ENCODE measurements around the gene ADGRB2. TPM values are rescaled to one million over a fixed set of nuclear protein-coding genes. Genes with fewer than 3 reads are reported as not detected.

Gene ADGRB2
- total and polyA plus RNA-seq, 2 of the 4 experiments (the other 2 are of a cell fraction), result 2.2 to 11.9 TPM

DNA sequence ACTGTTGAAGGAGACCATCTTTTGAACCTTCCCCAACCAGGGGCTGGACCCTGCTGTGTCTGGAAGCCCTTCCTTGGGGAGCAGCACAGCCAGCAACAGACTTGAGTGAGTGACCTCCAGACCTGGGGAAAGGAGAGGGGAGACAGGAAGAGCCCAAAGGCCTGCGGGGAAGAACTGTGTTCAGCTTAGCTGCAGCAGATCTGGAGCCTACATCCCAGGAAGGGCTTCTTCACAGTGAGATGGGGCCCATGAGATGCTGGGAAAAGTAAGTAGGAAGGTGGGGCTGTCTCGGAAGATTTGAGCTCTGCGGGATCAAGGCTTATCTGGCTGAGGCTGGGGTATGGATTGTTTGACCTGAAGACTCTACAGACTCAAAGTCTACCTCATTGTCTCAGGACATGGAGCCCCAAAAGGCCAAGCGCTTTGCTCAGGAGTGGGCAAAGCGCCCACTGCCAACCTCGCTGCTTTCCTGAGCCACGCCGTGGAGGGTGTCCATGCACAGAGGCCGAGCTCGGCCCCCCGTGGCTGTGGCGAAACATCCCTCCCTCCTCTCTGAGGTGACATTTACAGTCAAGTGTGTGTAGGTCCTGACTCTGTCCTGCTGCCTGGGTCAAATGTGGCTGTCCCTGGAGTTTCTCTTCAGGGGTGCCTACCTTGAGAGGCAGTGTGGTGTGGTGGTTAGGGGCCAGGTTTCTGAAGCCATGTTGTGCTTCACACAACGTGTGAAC lies 27.2 kb upstream of the ADGRB2 start:
- Histone ChIP-seq H2AK5ac (ENCODE audit: low read depth, low read length) (no peak overlapping the region), H3K18ac (ENCODE audit: low read depth, low read length) (no peak overlapping the region), H3K4ac (ENCODE audit: low read depth, low read length) (no peak overlapping the region), H2BK15ac (ENCODE audit: low read depth, low read length) (no peak overlapping the region), H4K91ac (ENCODE audit: insufficient read depth, low read depth, low read length) (no peak overlapping the region), H3K36me3 (ENCODE audit: control insufficient read depth, insufficient read depth, low read length) (peaks cover under 1% of the 10 kb centered on the region; the same call in 1 of the 2 replicates), H2AK9ac (replicated peaks; ENCODE audit: low read depth, low read length, poor library complexity) (no peak overlapping the region), H2BK20ac (ENCODE audit: low read depth, low read length) (no peak overlapping the region), H3K9ac (ENCODE audit: low read depth, low read length) (no peak overlapping the region), H2BK120ac (ENCODE audit: low read depth, low read length) (no peak overlapping the region), H4K8ac (ENCODE audit: low read depth in 2 of 2, low read length in 2 of 2) (peak overlapping the region in 1 of 2 experiments; percentile 29; a peak in 1 of 4 replicates), H2BK5ac (ENCODE audit: low read depth, low read length, poor library complexity, severe bottlenecking) (no peak overlapping the region), H4K20me1 (ENCODE audit: insufficient read depth, low read length) (peaks cover 22% of the 10 kb centered on the region), H3K9me3 (ENCODE audit: control insufficient read depth, insufficient read depth, low read length) (no peaks in the 10 kb centered on the region), H3K4me1 (ENCODE audit: control insufficient read depth, insufficient read depth, low read length) (peaks cover 13% of the 10 kb centered on the region), H3K4me3 (ENCODE audit: insufficient read depth, low read depth, low read length) (no peak overlapping the region), H3K4me2 (ENCODE audit: low read depth, low read length) (no peak overlapping the region), H3K27ac (ENCODE audit: insufficient read depth, low read length) (no peak overlapping the region), H2AFZ (replicated peaks; ENCODE audit: low read length, poor library complexity) (no peak overlapping the region), H3K27me3 (ENCODE audit: control insufficient read depth, insufficient read depth, low read length) (no peaks in the 10 kb centered on the region), H3K9me1 (ENCODE audit: insufficient read depth, low read length) (peaks cover 18% of the 10 kb centered on the region), H3K79me1 (ENCODE audit: low read depth in 1 of 2, low read length in 2 of 2) (peaks cover 8 to 33% of the 10 kb centered on the region in 2 experiments; a peak in 2 of 4 replicates), H3K23ac (ENCODE audit: low read depth, low read length) (no peak overlapping the region), H3K56ac (ENCODE audit: extremely low read depth, insufficient read depth, low read length) (no peak overlapping the region), H4K5ac (ENCODE audit: low read depth, low read length) (no peak overlapping the region), H3K14ac (replicated peaks; ENCODE audit: low read depth, low read length) (no peak overlapping the region)
- intact Hi-C loops (cut with micrococcal nuclease), result loop anchor here (10.0 kb wide), 2 partner anchors 274 to 356 kb away; no protein-coding TSS in a partner anchor
- dilution Hi-C loops (cut with HindIII; ENCODE audit: low sequenced_read_pairs, unreplicated experiment), result no loop called here
- ATAC-seq (ENCODE audit: low read depth), result no peak
- DNase-seq, result no peak
- TF ChIP-seq MXI1 (IDR thresholded peaks at IDR 0.05; ENCODE audit: borderline replicate concordance, low read depth, low read length) (no peak), BHLHE40 (IDR thresholded peaks at IDR 0.05; ENCODE audit: low read depth, low read length) (no peak), POLR2A (IDR thresholded peaks at IDR 0.05; ENCODE audit: low read depth, low read length) (peak; percentile 11; the same call in 1 of the 2 replicates), RCOR1 (IDR thresholded peaks at IDR 0.05; ENCODE audit: insufficient replicate concordance, low read length) (no peak)
- TF ChIP-seq, protein P1, sequence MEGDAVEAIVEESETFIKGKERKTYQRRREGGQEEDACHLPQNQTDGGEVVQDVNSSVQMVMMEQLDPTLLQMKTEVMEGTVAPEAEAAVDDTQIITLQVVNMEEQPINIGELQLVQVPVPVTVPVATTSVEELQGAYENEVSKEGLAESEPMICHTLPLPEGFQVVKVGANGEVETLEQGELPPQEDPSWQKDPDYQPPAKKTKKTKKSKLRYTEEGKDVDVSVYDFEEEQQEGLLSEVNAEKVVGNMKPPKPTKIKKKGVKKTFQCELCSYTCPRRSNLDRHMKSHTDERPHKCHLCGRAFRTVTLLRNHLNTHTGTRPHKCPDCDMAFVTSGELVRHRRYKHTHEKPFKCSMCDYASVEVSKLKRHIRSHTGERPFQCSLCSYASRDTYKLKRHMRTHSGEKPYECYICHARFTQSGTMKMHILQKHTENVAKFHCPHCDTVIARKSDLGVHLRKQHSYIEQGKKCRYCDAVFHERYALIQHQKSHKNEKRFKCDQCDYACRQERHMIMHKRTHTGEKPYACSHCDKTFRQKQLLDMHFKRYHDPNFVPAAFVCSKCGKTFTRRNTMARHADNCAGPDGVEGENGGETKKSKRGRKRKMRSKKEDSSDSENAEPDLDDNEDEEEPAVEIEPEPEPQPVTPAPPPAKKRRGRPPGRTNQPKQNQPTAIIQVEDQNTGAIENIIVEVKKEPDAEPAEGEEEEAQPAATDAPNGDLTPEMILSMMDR (conservative IDR thresholded peaks at IDR 0.05; ENCODE audit: low read depth, low read length), result no peak
- WGBS, 2 experiments (ENCODE audit: extremely low coverage in 2 of 2, insufficient read length in 1 of 2), result 96% methylated on average over 5 of the region's 13 CpGs; no CpG with 5 or more reads in 1 of the 2 experiments
- BruUV-seq (replicated peaks), result no TSS peak
- POLR2A ChIA-PET (ENCODE audit: unreplicated experiment), result no interaction called here
- in situ Hi-C loops (cut with MboI; ENCODE audit: low sequenced_read_pairs), result no loop called here
- CTCF ChIA-PET, result no interaction called here

Measured in IMR-90 (cell line).